HG02981 (cell line): ENCODE measurements around the gene PARP8.

Source experiments
- ATAC-seq: cut with Tn5 transposase; IDR thresholded peaks from one replicate; pipeline ENCODE4 v1.9.1; 2021; ENCODE audit warnings: mild to moderate bottlenecking, moderate library complexity; ENCODE audit not compliant: unreplicated experiment

The PARP8 gene

GRCh38 chr5:50724262-50724661 lies 57.8 kb downstream of the PARP8 start:
- no peak for ATAC-seq

- ATAC-seq, result no peak
Observed at GRCh38 chr5:50725800-50726474, 59.5 kb downstream of the PARP8 start.

GRCh38 chr5:50726475-50727148 lies 60.2 kb downstream of the PARP8 start:
- ATAC-seq, result no peak

GRCh38 chr5:50727149-50727496 lies 60.7 kb downstream of the PARP8 start:
- ATAC-seq, result no peak

GRCh38 chr5:50727845-50728244 lies 61.4 kb downstream of the PARP8 start:
- ATAC-seq, result no peak

GRCh38 chr5:50730336-50730735 lies 63.9 kb downstream of the PARP8 start:
- no peak for ATAC-seq

GRCh38 chr5:50730841-50731240 lies 64.4 kb downstream of the PARP8 start:
- ATAC-seq, result no peak

GRCh38 chr5:50733741-50734140 lies 67.3 kb downstream of the PARP8 start:
- no peak for ATAC-seq

- ATAC-seq, result no peak
Observed at GRCh38 chr5:50738864-50739263, 72.4 kb downstream of the PARP8 start.

- ATAC-seq, result no peak
Observed at GRCh38 chr5:50740832-50741231, 74.4 kb downstream of the PARP8 start.

GRCh38 chr5:50744776-50745175 lies 78.3 kb downstream of the PARP8 start:
- ATAC-seq, result peak; percentile 54

- ATAC-seq, result no peak
Observed at GRCh38 chr5:50745221-50745910, 78.9 kb downstream of the PARP8 start.

GRCh38 chr5:50749181-50749580 lies 82.7 kb downstream of the PARP8 start:
- ATAC-seq, result no peak

- no peak for ATAC-seq
Observed at GRCh38 chr5:50749873-50750272, 83.4 kb downstream of the PARP8 start.

- ATAC-seq, result peak; percentile 90
Observed at GRCh38 chr5:50751064-50751657, 84.7 kb downstream of the PARP8 start.

- no peak for ATAC-seq
Observed at GRCh38 chr5:50752800-50753199, 86.4 kb downstream of the PARP8 start.

- ATAC-seq, result no peak
Observed at GRCh38 chr5:50759526-50760270, 93.3 kb downstream of the PARP8 start.

- no peak for ATAC-seq
Observed at GRCh38 chr5:50763351-50763750, 96.9 kb downstream of the PARP8 start.

GRCh38 chr5:50763846-50764245 lies 97.4 kb downstream of the PARP8 start:
- no peak for ATAC-seq

GRCh38 chr5:50766042-50766441 lies 99.6 kb downstream of the PARP8 start:
- ATAC-seq, result no peak

- no peak for ATAC-seq
Observed at GRCh38 chr5:50766462-50766861, 100.0 kb downstream of the PARP8 start.
